Neural progenitor cell (in vitro differentiated cells): Measurements from ENCODE around the gene AOC2. TPM values are rescaled to one million over a fixed set of nuclear protein-coding genes. Genes with fewer than 3 reads are reported as not detected.

ENCODE experiments used
- DNase-seq: peaks from one replicate; pipeline ENCODE4 v3.0.0-alpha.2; 2016; ENCODE audit warnings: low spot score
- H2AFZ ChIP-seq: fragments of 200-600 bp; sonication (generic); replicated peaks from 2 replicates; pipeline ENCODE4 v1.6.1; 2016; ENCODE audit warnings: antibody characterized with exemption
- H3F3A ChIP-seq: fragments of 200-600 bp; sonication (generic); 2 replicates; pipeline ENCODE4 v1.6.1; 2016; ENCODE audit warnings: antibody characterized with exemption, low read depth
- H3K27ac ChIP-seq: fragments of 200-600 bp; sonication (generic); 2 replicates; pipeline ENCODE4 v1.5.1; 2016; ENCODE audit warnings: mild to moderate bottlenecking
- H3K27me3 ChIP-seq: fragments of 200-600 bp; sonication (generic); 2 replicates; pipeline ENCODE4 v1.6.1; 2016; ENCODE audit warnings: mild to moderate bottlenecking, moderate library complexity
- H3K36me3 ChIP-seq: fragments of 200-600 bp; sonication (generic); 2 replicates; pipeline ENCODE4 v1.5.1; 2016
- H3K4me1 ChIP-seq: fragments of 200-600 bp; sonication (generic); 2 replicates; pipeline ENCODE4 v1.6.1; 2016; ENCODE audit warnings: mixed run types
- H3K4me2 ChIP-seq: fragments of 200-600 bp; sonication (generic); 2 replicates; pipeline ENCODE4 v1.6.1; 2016
- H3K4me3 ChIP-seq: fragments of 200-600 bp; sonication (generic); 2 replicates; pipeline ENCODE4 v1.5.1; 2016
- H3K79me2 ChIP-seq: fragments of 200-600 bp; sonication (generic); 2 replicates; pipeline ENCODE4 v1.6.1; 2016; ENCODE audit warnings: low read depth
- H3K9ac ChIP-seq: fragments of 200-600 bp; sonication (generic); 2 replicates; pipeline ENCODE4 v1.6.1; 2016
- H3K9me3 ChIP-seq: fragments of 200-600 bp; sonication (generic); 2 replicates; pipeline ENCODE4 v1.5.1; 2016; ENCODE audit warnings: low read depth
- H4K20me1 ChIP-seq: fragments of 200-600 bp; sonication (generic); 2 replicates; pipeline ENCODE4 v1.6.1; 2016; ENCODE audit warnings: low read depth
- H3K27ac Mint-ChIP-seq: 3 replicates; pipeline ENCODE4 v1.8.0; 2021; ENCODE audit warnings: mixed read lengths
- H3K27me3 Mint-ChIP-seq: 2 replicates; pipeline ENCODE4 v1.8.0; 2022; ENCODE audit warnings: low read depth, mild to moderate bottlenecking, inconsistent platforms, moderate library complexity, mixed read lengths; ENCODE audit not compliant: insufficient read depth
- H3K36me3 Mint-ChIP-seq: 3 replicates; pipeline ENCODE4 v1.8.0; 2021; ENCODE audit warnings: mixed read lengths
- H3K4me1 Mint-ChIP-seq: 3 replicates; pipeline ENCODE4 v1.8.0; 2021; ENCODE audit warnings: mixed read lengths
- H3K4me3 Mint-ChIP-seq: 3 replicates; pipeline ENCODE4 v1.8.0; 2021; ENCODE audit warnings: mild to moderate bottlenecking, moderate library complexity, mixed read lengths
- H3K9me3 Mint-ChIP-seq: 3 replicates; pipeline ENCODE4 v1.8.0; 2020; ENCODE audit warnings: mixed read lengths
- CTCF ChIP-seq: fragments of 200-600 bp; sonication (generic); IDR thresholded peaks from 2 replicates; pipeline ENCODE4 v1.5.1; 2017; ENCODE audit warnings: antibody characterized with exemption, mild to moderate bottlenecking
- EZH2 ChIP-seq: fragments of 200-600 bp; sonication (generic); IDR thresholded peaks from 2 replicates; pipeline ENCODE4 v1.6.1; 2017; ENCODE audit warnings: antibody characterized with exemption, mild to moderate bottlenecking, moderate library complexity
- EZH2phosphoT487 ChIP-seq: fragments of 200-600 bp; sonication (generic); IDR thresholded peaks from 2 replicates; pipeline ENCODE4 v1.6.1; 2017; ENCODE audit warnings: antibody characterized with exemption
- total RNA-seq: library from RNA; depleted of rRNA; stranded (reverse); fragments of >200 nt; gene quantifications from 2 replicates; pipeline ENCODE4 v1.2.3, GENCODE V29; 2015; ENCODE audit warnings: low replicate concordance

Gene AOC2
- total RNA-seq, 1 donor from 2014 or later: 1.2 TPM

- Mint-ChIP-seq H3K27me3 (no peaks in the 10 kb centered on the region), H3K9me3 (no peaks in the 10 kb centered on the region), H3K36me3 (peaks cover 20% of the 10 kb centered on the region), H3K4me1 (peaks cover 16% of the 10 kb centered on the region), H3K27ac (no peak overlapping the region), H3K4me3 (no peak overlapping the region)
- no peak overlapping the region for H2AFZ ChIP-seq
- H3F3A ChIP-seq: peaks cover 13% of the 10 kb centered on the region
- no peak overlapping the region for H3K4me2 ChIP-seq
- H3K27me3 ChIP-seq: no peaks in the 10 kb centered on the region
- H3K4me3 ChIP-seq: no peak overlapping the region
- H4K20me1 ChIP-seq: peaks cover 13% of the 10 kb centered on the region
- H3K9me3 ChIP-seq: no peaks in the 10 kb centered on the region
- no peaks in the 10 kb centered on the region for H3K36me3 ChIP-seq
- H3K4me1 ChIP-seq: peaks cover 11% of the 10 kb centered on the region
- no peak overlapping the region for H3K9ac ChIP-seq
- DNase-seq: no peak
- H3K79me2 ChIP-seq: peaks cover 41% of the 10 kb centered on the region
- TF ChIP-seq EZH2 (no peak), EZH2phosphoT487 (no peak)
- no peak overlapping the region for H3K27ac ChIP-seq
Measured at GRCh38 chr17:42835732-42836131, 8.6 kb upstream of the AOC2 start.

GRCh38 chr17:42841975-42842685, 2.2 kb upstream of the AOC2 start:
- Histone ChIP-seq H3K36me3 (no peaks in the 10 kb centered on the region), H3K27ac (no peak overlapping the region), H4K20me1 (no peaks in the 10 kb centered on the region), H3K9me3 (no peaks in the 10 kb centered on the region), H2AFZ (no peak overlapping the region), H3K79me2 (no peaks in the 10 kb centered on the region), H3K4me3 (no peak overlapping the region), H3K27me3 (no peaks in the 10 kb centered on the region), H3F3A (peaks cover 22% of the 10 kb centered on the region), H3K4me1 (no peaks in the 10 kb centered on the region), H3K9ac (no peak overlapping the region), H3K4me2 (no peak overlapping the region)
- no peak for DNase-seq
- Mint-ChIP-seq H3K27ac (no peak overlapping the region), H3K4me3 (no peak overlapping the region), H3K9me3 (no peaks in the 10 kb centered on the region), H3K4me1 (no peaks in the 10 kb centered on the region), H3K36me3 (peaks cover 20% of the 10 kb centered on the region), H3K27me3 (peaks cover 2% of the 10 kb centered on the region)
- TF ChIP-seq EZH2phosphoT487: no peak

GRCh38 chr17:42843358-42843934, 934 bp upstream of the AOC2 start:
- peaks cover 2% of the 10 kb centered on the region for H3K27me3 Mint-ChIP-seq
- no peak overlapping the region for H3K9ac ChIP-seq
- no peaks in the 10 kb centered on the region for H3K9me3 ChIP-seq
- no peaks in the 10 kb centered on the region for H4K20me1 ChIP-seq
- no peak overlapping the region for H3K27ac Mint-ChIP-seq
- no peak overlapping the region for H3K4me2 ChIP-seq
- peaks cover 15% of the 10 kb centered on the region for H3K36me3 Mint-ChIP-seq
- no peaks in the 10 kb centered on the region for H3K27me3 ChIP-seq
- H3K79me2 ChIP-seq: no peaks in the 10 kb centered on the region
- peaks cover 22% of the 10 kb centered on the region for H3F3A ChIP-seq
- no peaks in the 10 kb centered on the region for H3K4me1 ChIP-seq
- H3K9me3 Mint-ChIP-seq: no peaks in the 10 kb centered on the region
- DNase-seq: peak; percentile 72
- no peak overlapping the region for H3K4me3 ChIP-seq
- no peak overlapping the region for H3K27ac ChIP-seq
- no peak for TF ChIP-seq EZH2phosphoT487
- no peak for TF ChIP-seq EZH2
- peak; percentile 97 for TF ChIP-seq CTCF
- no peak overlapping the region for H2AFZ ChIP-seq
- no peaks in the 10 kb centered on the region for H3K36me3 ChIP-seq
- no peaks in the 10 kb centered on the region for H3K4me1 Mint-ChIP-seq
- H3K4me3 Mint-ChIP-seq: no peak overlapping the region

- Mint-ChIP-seq H3K9me3 (no peaks in the 10 kb centered on the region), H3K4me1 (no peaks in the 10 kb centered on the region), H3K36me3 (peaks cover 5% of the 10 kb centered on the region), H3K27ac (no peak overlapping the region), H3K4me3 (no peak overlapping the region), H3K27me3 (peaks cover 4% of the 10 kb centered on the region)
- no peak overlapping the region for H3K4me3 ChIP-seq
- H4K20me1 ChIP-seq: no peaks in the 10 kb centered on the region
- H2AFZ ChIP-seq: no peak overlapping the region
- H3K27me3 ChIP-seq: no peaks in the 10 kb centered on the region
- H3K27ac ChIP-seq: no peak overlapping the region
- H3K4me1 ChIP-seq: no peaks in the 10 kb centered on the region
- no peaks in the 10 kb centered on the region for H3K36me3 ChIP-seq
- no peak overlapping the region for H3K4me2 ChIP-seq
- no peak for DNase-seq
- no peaks in the 10 kb centered on the region for H3K9me3 ChIP-seq
- H3F3A ChIP-seq: peaks cover 22% of the 10 kb centered on the region
- no peak for TF ChIP-seq EZH2
- no peak for TF ChIP-seq EZH2phosphoT487
- no peak for TF ChIP-seq CTCF
- H3K79me2 ChIP-seq: no peaks in the 10 kb centered on the region
- no peak overlapping the region for H3K9ac ChIP-seq
Measured at GRCh38 chr17:42844761-42845555, 578 bp downstream of the AOC2 start.
